CD4-positive, alpha-beta T cell treated with Interleukin-12 subunit alpha and Interleukin-12 subunit beta, for 1 hour (primary cell): Measurements from ENCODE around the gene CSGALNACT2.
"Not testable (repeated sequence)": the region's sequence is repeated elsewhere in the genome, so short reads cannot be mapped to it uniquely, and the experiment has no call there.

Experiments
- DNase-seq: peaks from one replicate; pipeline ENCODE4 v3.0.0-alpha.2; 2020

The CSGALNACT2 gene

DNA sequence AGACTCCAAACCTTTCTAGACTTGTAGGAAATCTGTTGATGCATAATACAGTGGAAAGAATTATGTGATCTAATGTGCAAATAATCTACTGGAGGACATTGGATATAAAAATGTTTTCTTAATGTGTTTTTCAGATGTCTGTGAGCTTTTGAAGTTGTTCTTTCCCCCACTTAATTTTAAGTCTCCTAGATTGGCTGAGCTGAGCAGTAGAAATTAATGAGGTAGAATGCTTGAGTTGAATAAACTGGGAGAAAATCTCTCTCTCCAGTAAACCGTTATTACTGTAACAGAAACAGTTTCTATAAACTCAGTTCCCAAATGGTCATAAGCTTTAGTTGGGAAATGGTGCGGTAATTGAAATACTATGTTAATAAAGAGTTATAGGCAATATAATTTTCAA is 15.7 kb downstream of the CSGALNACT2 start:
- no peak for DNase-seq

DNA sequence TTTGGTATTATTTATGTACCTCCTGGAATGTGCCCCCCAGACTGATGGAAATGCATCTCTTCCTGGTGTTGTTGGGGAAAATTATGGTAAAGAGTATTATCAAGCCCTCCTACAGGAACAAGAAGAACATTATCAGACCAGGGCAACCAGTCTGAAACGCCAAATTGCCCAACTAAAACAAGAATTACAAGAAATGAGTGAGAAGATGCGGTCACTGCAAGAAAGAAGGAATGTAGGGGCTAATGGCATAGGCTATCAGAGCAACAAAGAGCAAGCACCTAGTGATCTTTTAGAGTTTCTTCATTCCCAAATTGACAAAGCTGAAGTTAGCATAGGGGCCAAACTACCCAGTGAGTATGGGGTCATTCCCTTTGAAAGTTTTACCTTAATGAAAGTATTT is 17.0 kb downstream of the CSGALNACT2 start:
- no peak for DNase-seq

DNA sequence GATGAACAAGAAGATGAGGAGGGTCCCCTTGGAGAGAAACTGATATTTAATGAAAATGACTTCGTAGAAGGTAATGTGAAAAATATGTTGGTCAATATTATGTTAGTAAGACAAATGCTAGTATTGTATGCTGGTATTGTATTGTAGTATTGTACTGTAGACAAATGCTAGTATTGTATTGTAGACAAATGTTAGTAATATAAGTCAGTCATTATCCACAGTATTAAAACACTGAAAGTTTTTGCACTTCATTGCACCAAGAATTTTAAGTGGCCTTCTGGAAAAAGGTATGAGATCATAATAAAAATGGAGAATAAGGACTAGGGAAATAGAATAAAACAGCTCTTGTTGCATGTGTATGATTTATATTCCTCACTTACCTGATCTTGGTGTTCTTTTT is 17.5 kb downstream of the CSGALNACT2 start:
- no peak for DNase-seq

- DNase-seq = no peak
These were observed 18.5 kb downstream of the CSGALNACT2 start for GRCh38 chr10:43156590-43157341.

DNA sequence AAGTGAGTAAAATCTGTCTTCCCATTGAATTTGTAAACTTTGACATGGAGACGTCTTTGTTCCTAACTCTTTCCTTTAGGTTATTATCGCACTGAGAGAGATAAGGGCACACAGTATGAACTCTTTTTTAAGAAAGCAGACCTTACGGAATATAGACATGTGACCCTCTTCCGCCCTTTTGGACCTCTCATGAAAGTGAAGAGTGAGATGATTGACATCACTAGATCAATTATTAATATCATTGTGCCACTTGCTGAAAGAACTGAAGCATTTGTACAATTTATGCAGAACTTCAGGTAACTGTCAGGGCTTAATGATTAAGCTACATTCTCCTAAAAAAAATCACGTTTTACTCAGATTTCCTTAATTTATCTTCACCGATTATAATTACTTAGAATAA is 20.4 kb downstream of the CSGALNACT2 start:
- DNase-seq = no peak

- no peak for DNase-seq
These were observed 22.0 kb downstream of the CSGALNACT2 start for GRCh38 chr10:43160046-43160920.

DNA sequence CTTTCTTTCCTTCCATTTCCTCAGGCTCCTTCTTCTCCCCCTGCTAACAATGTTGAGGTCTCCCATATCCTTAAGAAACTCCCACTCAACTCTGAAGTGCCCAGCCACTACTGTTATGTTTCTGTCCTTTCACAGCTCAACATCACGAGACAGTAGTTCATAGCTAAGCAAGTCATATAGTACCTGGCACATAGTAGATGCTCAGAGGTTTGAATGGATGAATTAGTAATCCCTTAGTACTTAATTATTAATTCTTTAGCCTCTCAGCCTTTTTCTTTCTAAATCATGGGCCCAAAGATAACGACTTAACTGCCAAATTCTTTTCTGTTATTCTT is 22.6 kb downstream of the CSGALNACT2 start:
- DNase-seq = no peak

- DNase-seq = no peak
These were observed 24.4 kb downstream of the CSGALNACT2 start for GRCh38 chr10:43162604-43163003.

GRCh38 chr10:43166207-43166879 is 28.1 kb downstream of the CSGALNACT2 start:
- DNase-seq = no peak

DNA sequence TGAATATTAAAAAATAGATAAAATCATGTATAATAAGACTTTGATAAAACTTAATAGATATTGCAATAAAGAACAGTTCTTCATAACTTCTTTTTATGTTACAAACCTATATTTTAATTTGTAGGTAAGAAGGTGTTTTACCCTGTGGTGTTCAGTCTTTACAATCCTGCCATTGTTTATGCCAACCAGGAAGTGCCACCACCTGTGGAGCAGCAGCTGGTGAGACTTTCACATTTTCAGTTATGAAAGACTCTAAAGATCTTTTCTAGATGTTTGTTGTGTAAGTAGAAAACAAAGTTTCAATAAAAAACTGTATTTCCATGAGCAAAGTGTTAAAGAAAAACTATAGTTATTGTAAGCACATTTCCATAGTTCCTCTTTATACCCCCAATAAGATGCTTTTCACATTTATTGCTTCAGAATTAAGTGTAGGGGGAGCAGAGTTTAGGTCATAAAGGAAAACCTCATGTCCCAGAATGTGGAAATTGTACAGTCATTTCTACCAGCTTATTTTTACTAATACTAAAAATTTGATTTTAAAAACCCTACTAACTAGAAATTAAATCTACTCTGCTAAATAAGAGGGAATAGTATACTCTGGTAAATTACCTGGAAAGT is 28.7 kb downstream of the CSGALNACT2 start:
- DNase-seq = no peak

- DNase-seq = no peak
These were observed 29.2 kb downstream of the CSGALNACT2 start for GRCh38 chr10:43167498-43167889.

- DNase-seq = no peak
These were observed 32.2 kb downstream of the CSGALNACT2 start for GRCh38 chr10:43170491-43170890.

DNA sequence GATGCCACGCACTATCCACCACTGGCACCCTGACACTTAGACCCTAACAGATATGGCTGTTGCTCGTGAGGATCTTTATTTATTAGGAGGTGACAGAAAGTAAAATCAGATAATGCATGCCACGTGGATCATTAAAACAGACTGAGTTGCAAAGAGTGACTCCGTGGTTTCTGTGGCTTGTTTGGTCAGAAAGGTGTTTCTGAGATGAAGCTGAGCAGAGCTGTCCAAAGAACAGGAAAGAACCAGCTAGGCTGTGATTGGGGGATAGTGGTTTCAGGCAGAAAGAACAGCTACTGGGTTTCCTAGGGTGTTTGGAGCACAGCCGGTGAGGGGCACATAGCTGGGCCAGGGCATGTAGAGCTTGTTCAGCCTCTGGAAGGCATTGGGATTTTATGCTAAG is 34.4 kb downstream of the CSGALNACT2 start:
- DNase-seq = peak; percentile 10

DNA sequence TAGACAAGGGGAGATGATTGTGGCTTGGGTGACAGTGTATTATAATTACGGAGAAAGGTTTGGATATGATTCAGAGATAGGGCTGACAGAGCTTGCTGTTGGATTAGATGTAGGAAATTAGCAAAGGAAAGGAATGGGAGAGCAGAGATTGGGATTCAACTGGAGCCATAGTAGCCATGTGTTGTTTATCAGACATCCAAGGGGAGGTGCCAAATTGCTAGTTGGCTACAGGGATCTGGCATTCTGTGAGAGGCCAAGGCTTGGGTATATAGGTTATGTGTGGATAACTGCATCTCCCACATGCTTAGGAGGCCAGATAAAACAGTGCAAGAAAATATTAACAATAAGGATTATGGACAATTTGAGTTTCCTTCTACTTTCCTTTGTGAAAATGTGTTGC is 34.9 kb downstream of the CSGALNACT2 start:
- no peak for DNase-seq

DNA sequence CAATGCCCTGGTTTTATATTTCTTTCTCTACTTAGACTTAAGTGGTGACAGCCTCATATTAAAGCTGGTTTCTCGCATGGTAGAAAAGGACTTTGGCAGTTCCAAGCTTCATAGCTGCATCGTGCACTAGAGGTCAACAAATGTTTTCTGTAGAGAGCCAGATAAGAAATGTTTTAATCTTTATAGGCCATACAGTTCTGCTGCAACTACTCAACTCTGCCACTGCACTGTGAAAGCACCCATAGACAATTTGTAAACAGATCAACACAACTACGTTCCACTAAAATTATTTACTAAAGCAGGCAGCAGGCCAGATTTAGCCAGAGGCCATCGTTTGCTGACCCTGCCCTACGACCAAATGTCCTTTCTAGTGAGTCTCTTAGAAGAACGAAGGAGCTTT is 36.7 kb downstream of the CSGALNACT2 start:
- DNase-seq = no peak

DNA sequence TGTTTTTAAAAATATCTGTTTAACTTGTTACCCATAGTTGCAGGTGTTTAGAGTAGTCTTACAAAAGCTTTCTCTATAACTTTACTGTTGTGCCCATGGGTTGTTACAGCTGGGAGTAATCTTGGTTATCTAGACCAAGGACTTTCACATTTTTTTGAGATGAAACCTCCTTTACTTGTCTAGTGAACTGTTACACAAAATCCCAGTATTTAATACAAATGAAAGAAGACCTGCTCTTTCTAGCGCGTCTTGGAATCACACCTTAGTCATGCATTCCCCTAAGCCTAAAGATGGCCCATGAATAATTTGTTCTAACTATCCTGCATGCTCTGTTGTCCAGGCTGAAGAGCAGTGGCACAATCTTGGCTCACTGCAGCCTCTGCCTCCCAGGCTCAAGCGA is 38.0 kb downstream of the CSGALNACT2 start:
- DNase-seq = no peak

- DNase-seq = no peak
These were observed 39.4 kb downstream of the CSGALNACT2 start for GRCh38 chr10:43177595-43177994.

- no peak for DNase-seq
These were observed 42.9 kb downstream of the CSGALNACT2 start for GRCh38 chr10:43181146-43181545.

- not testable (repeated sequence) for DNase-seq
These were observed 45.5 kb downstream of the CSGALNACT2 start for GRCh38 chr10:43183764-43184163.

DNA sequence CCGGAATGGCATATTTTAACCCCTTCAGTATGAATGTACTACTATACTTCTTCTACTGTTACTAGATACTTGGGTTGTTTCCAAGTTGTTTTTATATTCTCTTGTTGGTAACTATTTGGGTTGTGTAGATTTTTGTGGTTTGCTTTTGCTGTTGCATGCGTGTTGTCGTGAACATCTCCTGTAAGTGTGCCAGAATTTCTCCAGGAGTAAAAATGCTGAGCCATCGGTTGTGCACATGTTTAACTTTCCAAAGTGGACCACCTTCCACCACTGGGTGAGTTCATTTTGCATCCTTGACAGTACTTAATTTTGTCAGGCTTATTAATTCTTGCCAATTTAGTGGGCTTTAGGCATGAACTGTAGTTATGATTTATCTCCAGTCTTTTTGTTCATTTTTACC is 47.9 kb downstream of the CSGALNACT2 start:
- DNase-seq = no peak

DNA sequence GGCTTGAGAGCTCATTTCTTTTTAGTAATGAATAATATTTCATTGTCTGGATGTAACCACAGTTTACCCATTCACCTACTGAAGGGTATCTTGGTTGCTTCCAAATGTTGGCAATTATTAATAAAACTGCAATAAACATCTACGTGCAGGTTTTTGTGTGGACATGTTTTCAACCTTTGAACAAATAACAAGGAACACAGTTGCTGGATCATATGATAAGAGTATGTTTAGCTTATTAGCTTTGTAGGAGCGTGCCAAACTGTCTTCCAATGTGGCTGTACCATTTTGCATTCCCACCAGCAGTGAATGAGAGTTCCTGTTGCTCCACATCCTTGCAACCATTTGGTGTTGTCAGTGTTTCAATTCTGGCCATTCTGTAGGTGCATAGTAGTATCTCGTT is 49.0 kb downstream of the CSGALNACT2 start:
- no peak for DNase-seq

GRCh38 chr10:43188702-43189101 is 50.5 kb downstream of the CSGALNACT2 start:
- no peak for DNase-seq

DNA sequence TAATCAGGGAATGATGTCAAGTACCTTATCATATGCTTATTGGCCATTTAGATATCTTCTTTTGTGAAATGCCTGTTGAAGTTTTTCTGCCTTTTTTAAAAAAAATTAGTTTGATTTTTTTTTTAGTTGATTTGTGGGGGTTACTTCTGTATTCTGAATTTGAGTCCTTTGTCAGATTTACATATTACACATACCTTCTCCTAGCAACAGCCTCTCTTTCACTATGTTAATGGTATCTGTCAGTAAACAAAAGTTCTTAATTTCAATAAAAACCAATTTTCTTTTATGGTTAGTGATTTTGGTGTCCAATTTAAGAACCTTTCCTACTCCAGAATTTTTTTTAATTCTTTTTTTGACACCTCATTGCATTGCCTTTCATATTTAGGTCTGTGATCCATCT is 52.0 kb downstream of the CSGALNACT2 start:
- no peak for DNase-seq
